ENCODE data around the gene TAS2R10.
"Not testable (repeated sequence)": the region's sequence is repeated elsewhere in the genome, so short reads cannot be mapped to it uniquely, and the experiment has no call there.

TAS2R10 gene, protein sequence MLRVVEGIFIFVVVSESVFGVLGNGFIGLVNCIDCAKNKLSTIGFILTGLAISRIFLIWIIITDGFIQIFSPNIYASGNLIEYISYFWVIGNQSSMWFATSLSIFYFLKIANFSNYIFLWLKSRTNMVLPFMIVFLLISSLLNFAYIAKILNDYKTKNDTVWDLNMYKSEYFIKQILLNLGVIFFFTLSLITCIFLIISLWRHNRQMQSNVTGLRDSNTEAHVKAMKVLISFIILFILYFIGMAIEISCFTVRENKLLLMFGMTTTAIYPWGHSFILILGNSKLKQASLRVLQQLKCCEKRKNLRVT

DNA sequence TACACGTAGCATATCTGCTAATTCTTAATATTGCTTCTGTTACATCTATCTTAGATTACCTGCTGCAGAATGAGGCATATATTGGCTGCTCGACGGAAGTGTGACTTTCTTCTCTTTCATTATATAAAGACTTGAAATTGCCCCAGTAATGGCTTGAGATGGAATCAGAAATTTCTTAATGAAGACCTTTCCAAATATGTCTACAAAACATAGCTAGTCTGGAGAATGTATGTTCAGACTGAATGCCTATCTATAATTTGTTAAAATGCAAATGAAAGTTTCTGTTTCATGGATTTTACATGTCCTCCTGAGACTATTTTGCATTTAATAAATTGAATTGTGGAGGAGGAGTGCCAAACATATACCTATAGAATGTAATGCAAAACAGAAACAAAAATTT lies at the start of gene TAS2R10:
Gene TAS2R10 (minus strand): TSS at position 101 of the 400 bp plus-strand sequence. CDS start 89 bp downstream, at position 12.
- DNase-seq: no peak

DNA sequence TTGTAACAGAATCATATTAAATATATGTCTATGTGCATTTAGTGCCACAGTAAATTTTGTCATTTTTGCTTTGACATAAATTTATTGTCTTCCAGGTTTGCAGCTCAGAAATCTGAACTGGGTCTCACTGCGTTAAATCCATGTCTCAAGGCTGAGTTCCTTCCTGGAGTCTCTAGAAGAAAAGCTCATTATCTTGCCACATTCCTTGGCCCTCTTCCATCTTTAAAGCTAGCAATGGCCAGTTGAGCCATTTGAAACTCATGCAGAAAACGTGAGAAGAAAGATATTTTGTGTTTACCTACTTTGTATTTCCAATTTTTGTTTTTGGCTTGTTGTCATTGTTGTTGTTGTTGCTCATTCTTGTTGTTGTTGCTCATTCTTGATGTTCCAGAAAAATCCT lies 47.2 kb upstream of the TAS2R10 start:
- no peak for DNase-seq

DNA sequence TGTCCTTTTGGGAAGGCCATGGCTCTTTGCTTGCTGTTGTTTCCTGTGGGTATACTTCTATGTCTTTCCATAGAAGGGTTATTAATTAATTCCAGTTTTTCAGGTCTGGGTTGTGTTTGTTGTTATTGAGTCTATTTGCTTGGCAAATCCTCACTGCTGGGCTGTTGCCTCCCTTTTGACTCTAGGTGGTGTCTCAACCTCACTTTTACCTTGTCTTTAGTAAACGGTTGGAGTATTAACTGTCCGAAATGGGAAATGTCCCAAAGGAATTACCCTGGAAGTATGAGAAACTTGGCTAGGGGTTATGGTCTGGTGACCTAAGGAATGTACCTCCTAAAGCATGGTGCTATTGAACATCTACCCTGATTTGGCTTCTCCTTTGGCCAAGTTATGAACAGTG lies 41.2 kb upstream of the TAS2R10 start:
- DNase-seq: no peak

DNA sequence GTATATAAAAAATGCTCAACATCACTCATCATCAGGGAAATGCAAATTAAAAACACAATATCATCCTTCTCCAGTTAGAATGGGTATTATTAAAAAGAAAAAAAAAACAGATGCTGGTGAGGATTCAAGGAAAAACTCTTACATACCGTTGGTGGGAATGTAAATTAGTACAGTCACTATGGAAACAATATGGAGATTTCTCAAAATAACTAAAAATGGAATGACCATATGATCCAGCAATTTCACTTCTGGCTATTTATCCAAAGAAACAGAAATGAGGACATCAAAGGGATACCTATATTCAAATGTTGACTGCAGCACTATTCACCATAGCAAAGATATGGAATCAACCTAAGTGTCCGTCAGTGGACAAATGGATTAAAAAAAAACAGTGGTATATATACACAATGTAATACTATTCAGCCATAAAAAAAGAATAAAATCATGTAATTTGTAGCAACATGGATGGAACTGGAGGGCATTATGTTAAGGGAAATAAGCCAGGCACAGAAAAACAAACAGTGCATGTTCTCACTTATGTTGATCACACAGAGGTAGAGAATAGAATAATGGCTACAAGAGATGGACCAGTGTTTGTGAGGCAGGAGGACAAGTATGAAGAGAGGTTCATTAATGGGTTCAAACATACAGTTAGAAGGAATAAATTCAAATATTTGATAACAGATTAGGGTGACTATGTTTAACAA lies 37.5 kb upstream of the TAS2R10 start:
- no peak for DNase-seq

DNA sequence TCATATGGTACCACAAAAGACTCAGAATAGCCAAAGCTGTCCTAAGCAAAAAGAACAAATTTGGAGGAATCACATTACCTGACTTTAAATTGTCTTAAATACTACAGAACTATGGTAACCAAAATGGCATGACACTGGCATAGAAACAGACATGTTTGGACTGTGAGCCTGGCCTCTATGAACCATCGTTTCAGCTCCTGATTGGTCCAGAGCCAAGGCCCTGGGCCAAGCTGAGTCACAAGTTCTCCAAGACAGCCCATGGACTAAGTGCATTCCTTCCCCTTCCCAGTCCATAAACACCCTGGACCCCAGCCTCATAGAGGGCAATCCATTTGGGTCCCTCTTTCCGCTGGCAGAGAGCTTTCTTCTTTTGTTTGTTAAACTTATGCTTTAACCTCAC lies 35.2 kb upstream of the TAS2R10 start:
- DNase-seq: no peak

DNA sequence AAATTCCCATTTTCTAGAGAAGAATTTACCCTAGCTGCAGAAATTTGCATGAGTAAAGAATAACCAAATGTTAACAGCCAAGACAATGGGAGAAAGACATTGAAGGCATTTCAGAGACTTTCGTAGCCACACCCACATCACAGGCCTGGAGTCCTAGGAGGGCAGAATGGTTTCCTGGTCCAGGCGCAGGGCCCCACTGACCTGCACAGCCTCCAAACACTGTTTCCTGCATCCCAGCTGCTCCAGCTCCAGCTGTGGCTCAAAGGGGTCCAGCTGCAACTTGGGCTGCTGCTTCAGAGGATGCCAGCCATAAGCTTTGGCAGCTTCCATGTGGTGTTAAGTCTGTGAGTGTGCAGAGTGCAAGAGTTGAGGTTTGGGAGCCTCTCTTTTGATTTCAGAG lies 29.6 kb upstream of the TAS2R10 start:
- no peak for DNase-seq

DNA sequence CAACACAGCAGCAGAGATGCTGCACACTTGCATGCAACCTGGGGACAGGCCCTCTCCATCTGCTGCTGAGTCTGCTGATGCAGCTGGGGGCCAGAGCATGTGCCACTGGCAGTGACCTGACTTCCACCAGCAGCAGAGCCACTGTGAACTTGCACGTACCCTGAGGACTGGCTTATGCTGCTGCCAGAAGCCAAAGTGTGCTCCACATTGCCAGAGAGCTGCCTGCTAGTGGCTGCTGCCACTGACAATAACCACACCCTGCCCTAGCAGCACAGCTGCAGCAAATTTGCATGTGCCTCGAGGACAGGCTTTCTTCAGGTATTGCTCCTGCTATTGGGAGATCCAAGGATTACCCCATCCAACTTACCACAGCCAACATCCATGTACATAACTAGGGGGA lies 27.6 kb upstream of the TAS2R10 start:
- DNase-seq: no peak

DNA sequence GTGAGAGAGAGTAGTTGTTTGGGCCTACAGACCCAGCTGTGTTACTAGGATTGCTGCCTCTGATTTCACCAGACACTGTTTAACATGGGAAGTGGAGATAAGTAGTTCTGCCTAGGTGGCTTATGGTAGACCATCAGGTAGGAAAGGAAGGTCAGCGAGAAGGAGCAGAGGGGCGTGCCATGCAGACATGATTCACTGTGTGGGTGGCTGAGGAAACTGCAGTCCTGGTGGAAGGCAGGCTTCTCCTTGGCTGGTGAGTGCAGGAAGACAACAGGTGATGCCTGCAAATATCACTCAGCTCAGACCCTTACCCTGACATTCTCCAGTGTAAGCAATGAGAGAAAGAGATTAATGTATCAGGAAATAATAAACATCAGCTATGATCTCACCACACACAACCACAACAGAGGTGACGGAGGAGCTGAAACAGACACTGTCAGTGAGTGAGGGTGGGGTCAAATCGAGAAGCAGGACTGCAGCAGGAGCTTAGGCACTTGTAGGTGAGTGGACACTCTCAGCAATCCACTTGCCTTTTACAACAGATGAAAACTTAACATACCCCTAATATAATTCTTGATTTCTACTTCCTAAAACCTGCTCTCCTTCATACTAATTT lies 25.2 kb upstream of the TAS2R10 start:
- DNase-seq: no peak

DNA sequence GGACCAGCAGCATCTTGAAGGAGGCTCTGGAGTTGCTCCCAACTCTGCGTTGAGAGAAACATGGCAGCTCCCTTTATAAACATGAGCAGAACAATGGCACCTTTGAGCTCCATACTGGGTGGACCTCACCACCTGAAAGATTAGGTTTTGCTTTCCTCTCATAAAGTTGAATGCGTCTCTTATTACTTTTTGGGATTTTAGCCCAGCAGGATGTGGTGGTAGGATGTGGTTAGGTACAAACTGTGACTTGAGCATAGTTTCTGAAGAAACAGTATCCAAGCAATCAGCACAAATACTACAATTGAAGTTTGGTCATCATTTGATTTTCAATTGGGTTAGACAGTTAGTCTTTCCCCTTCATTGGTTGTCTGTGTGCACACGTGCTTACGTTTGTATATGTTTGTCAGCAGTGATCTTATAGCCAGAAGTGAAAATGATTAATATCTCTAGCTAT lies 23.3 kb upstream of the TAS2R10 start, which contains the start of gene PRR4:
Gene PRR4 (minus strand): TSS at position 51 of the 454 bp plus-strand sequence. CDS start 38 bp downstream, at position 13.
- no peak for DNase-seq

DNA sequence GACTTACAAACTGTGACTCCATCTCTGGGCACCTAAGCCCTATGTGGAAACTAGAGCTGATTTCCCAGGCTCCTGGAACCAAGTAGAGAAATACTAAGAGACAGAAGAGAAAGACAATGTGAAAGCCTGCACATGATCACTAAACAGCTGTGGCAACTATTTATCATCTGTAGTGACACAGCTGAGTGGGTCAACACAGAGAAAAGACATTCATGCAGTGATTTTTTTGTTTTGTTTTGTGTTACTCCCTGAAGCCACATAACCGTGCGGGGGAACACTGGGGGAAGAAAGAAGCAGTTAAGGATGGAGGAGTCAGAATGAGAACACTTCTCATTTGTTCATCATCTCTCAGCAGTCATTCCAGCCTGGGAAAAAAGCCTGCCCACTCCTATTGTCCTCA lies 21.6 kb upstream of the TAS2R10 start:
- DNase-seq: no peak

DNA sequence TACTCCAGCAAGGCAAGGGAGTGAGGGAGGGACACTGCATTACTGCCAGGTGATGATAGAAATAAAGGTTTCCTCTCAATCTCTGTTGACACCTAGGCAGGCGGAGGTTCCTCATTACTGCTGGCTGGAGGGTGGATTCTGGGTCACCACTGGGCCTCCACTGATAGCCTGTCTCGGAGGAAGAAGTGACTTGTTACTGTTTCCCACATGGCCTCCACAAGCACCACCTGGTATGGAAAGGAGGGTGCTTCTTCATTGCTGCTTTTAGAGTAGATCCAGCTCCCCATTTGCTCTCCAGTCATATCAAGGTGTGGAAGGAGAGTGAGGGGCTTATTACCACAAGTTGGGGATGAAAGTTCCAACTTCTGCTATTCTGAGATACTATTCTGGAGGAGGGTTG lies 16.7 kb upstream of the TAS2R10 start:
- DNase-seq: no peak

DNA sequence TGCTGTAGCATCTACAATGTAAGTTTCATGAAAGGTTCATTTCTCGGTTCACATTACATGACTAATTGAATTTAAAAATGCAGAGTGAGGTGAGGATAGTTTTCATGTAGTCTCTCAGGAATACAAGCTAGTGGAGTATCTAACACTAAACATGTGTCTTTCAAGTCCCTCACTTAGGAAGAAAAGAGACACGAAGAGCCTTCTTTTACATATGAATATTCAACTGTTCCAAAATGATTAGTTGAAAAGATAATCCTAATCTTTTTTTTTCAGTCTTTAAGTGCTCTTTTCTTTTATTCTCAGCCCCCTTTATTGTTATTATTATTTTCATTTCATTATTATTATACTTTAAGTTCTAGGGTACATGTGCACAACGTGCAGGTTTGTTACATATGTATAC lies 12.3 kb upstream of the TAS2R10 start:
- DNase-seq: no peak

DNA sequence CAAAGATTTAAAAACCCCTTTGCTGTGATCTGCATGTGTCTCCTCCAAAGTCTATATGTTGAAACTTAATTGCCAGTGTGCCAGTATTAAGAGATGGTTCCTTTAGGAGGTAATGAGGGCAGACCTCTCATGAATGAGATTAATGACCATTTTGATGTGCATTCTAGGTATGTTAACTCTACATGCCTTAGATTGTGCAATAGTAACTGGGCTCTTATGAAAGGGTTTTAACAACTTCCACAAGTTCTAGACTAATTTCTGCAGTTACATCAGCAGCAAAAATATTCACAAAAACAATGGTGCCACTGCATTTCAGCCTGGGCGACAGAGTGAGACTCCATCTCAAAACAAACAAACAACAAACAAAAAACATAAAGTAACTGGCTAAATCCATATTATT lies 3.8 kb upstream of the TAS2R10 start:
- DNase-seq: no peak

DNA sequence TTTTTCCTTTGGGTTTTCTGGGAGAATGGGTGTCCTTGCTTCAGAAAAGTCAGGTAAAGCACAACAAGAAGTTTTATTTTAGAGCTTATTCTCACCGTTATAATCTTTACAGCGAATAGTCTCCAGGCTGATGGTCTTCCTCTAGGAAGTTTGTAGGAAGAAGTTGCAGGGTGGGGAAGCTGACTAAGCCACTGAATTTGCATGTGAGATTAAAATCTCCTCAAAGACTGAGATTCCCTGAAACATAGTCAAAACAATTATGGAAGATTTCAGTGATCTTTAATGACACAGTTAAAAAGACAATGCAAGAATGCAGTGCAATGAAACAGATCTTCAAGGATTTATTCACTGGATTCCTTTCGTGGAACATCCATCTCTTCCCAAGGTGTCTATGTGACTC lies 1.2 kb downstream of the TAS2R10 start:
- no peak for DNase-seq

DNA sequence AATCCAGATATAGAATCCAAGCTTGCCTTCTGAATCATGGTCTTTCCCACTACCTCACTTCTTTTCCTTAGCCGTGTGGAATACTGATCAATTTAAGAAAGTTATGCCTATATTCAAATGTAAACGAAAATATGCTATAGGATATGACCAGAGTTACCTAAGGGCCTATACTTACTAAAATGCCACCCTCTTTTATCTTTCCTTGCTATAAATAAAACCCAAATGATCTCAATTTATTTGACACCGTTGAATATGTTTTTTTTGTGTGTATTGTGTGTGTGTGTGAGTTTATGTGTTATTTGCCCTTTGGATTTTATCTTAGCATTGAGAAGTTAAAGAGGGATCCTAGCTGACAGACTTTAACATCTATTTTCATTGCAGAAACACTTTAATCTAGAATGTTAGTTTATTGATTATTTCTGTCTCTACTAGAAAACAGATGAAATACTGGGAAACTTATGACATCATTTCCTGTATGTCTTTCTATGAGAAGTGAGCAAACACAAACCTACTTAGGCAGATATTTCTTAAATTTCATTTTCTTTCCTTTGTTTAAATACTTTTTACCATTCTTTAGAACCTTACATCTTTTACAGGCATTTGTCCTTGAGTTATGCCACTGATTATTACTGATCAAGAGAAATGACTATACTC lies 14.1 kb downstream of the TAS2R10 start:
- no peak for DNase-seq

DNA sequence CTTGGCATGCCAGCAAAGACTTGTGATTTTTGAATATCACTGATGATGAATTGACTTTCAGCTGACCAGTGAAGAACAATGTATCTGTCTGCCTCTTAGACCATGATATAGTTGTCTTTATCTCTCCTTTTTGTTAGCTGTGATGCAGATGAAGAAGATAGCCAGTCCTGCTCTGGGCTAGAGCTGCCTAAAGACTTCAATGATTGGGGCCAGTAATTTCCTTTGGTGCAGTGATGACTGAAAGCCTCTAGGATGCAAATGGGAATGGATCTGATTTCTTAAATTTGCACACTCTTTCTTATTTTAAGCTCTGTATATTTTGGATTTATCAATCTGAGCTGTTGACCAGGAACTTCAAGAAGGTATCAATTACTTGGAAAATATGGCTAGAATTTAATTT lies 16.1 kb downstream of the TAS2R10 start, which contains the start of gene TAS2R9:
Gene TAS2R9 (minus strand): TSS at position 101 of the 400 bp plus-strand sequence. CDS start 93 bp downstream, at position 8.
- no peak for DNase-seq

DNA sequence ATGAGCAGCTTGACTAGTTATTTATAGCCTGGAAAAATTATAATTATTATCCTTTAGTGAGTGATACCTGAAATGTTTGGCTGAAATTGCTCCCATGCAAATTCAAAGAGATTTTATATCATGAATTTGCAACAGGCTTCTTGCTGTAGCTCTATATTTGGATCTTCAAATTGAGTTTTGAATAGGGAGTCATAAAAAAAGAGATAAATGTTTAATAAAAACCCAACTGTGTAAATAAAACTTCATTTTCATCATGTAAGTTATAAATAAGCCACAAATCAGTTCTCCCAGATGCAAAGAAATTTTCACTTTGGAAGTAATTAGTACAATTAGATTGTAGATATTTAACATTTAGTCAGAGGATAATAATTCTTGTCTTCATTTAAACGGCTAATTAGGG lies 19.0 kb downstream of the TAS2R10 start, which contains the start of gene TAS2R8:
Gene TAS2R8 (minus strand): TSS at position 101 of the 400 bp plus-strand sequence. CDS start 306 bp downstream, outside the sequence.
- no peak for DNase-seq

DNA sequence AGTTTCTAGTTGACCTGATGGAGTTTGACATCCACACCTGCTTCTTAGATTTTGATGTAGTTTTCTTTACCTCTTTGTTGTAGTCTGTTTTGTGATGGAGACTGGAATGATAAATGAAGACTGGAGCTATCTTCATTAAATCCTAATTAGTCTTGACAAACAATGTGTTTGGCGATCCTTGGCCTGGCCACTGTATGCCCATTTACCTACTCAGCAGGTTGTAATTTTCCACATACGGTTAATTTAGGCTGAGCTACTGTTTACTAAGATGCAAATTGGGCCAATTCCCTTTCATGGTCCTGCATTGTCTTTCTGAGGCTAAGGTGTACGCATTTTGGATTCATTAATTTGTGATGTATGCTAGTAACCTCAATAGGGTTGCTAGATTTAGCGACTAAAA lies 23.6 kb downstream of the TAS2R10 start, which contains the start of gene TAS2R7:
Gene TAS2R7 (minus strand): TSS at position 41 of the 400 bp plus-strand sequence. CDS start 57 bp downstream, outside the sequence.
- DNase-seq: no peak

DNA sequence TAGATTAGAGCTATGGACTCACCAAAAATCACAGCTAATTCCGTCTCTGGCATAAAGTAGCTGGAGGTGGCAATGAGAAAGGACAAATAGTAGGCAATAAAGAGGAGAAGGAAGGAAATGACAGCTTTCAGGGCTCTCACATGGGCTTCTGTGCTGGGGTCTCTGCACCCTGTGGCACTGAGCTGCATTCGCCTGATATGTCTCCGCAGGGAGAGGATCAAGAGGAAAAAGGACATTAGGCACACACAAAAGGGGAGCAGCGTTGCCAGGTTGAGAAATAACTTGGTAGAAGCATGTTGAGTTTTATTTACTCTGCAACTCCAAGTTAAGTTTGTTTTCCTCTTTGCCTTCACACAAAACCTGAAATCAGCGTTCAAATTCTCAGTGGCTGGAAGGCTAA lies 24.4 kb downstream of the TAS2R10 start:
- DNase-seq: no peak

DNA sequence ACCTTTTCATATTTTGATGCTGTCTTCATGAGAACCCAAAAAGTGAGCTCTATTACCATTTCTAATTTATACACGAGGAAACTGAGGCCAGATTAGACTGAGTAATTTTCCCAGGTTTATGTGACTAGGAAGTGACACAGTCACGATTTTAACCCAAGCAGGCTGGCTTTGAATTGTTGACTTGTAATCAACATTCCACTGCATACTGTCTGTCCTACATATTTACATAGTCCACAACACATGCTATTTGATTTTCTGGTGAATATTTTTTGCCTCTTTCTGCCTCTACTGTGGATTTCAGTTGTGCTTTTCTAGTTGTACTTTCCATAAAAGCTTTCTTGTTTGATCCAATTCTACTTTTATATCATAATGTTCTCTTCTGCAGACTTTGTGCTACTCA lies 31.9 kb downstream of the TAS2R10 start:
- DNase-seq: no peak

DNA sequence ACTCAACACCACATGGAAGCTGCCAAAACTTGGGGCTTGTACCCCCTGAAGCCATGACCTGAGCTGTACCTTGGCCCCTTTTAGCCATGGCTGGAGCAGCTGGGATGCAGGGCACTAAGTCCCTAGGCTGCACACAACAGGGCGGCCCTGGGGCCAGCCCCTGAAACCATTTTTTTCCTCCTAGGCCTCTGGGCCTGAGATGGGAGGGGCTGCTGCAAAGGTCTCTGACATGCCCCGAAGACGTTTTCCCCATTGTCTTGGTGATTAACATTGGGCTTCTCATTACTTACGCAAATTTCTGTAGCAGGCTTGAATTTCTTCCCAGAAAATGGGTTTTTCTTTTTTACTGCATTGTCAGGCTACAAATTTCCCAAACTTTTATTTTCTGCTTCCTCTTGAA lies 34.4 kb downstream of the TAS2R10 start:
- DNase-seq: not testable (repeated sequence)

DNA sequence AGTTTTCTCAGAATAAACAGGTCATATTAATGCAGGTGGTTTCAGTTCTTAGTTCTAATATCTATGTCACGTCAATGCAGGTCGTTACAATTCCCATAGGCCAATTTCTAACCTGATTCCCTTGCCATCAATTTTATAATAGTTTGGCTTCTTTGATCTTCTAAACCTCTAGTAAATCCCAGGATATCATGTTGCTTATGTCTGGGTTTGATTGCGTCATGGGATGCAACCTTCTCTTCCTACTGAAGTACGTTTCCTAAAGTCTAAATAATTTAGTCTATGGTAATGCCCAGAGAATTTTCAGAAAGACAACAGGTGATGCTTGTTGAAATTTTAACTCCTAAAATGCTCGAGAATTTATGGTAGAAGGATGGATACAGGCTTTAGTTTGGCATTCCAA lies 42.9 kb downstream of the TAS2R10 start:
- no peak for DNase-seq

DNA sequence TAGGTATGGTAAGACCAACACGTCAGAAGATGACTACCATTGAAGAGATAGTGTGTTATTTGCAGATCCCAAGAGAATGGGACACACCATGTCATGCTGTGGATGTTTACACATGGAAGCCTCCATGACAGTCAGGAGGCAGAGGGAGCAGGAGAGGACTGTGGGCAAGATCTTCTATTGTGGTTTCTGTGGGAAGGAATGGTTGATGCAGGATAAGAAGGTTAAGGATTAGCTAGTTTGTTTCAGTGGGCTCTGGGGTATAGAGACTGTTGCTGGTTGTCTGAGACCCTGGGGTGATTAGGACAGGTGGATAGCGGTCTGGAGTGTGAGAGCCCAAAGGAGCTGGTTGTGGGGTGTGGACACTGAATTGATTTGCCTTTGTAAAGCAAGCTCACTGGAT lies 47.1 kb downstream of the TAS2R10 start:
- DNase-seq: no peak

All from right hindlimb (tissue), 1 donor.